Astrocyte (in vitro differentiated cells and primary cell): ENCODE data around the gene APOA5. TPM values are rescaled to one million over a fixed set of nuclear protein-coding genes. Genes with fewer than 3 reads are reported as not detected.
A peak's percentile ranks its signal among the peaks of the same experiment; 100 is the strongest.

ENCODE experiments used
- DNase-seq: peaks from one replicate; pipeline ENCODE4 v3.0.0-alpha.2; 2010; ENCODE audit warnings: low read depth
- FAIRE-seq: peaks from 2 replicates; lab custom pipeline; 2011; peaks lifted over from hg19 to GRCh38; lab: Jason Lieb, UNC
- H2AFZ ChIP-seq: 2 replicates; pipeline ENCODE4 v1.6.0; 2012; ENCODE audit warnings: low read depth, low read length, inconsistent platforms
- H3K27ac ChIP-seq: 2 replicates; pipeline ENCODE4 v1.5.1; 2011; ENCODE audit warnings: low read depth, low read length, inconsistent platforms
- H3K27me3 ChIP-seq: 2 replicates; pipeline ENCODE4 v1.6.0; 2011; ENCODE audit warnings: low read length, inconsistent platforms; ENCODE audit not compliant: insufficient read depth
- H3K36me3 ChIP-seq: 2 replicates; pipeline ENCODE4 v1.5.1; 2011; ENCODE audit warnings: low read length, inconsistent platforms; ENCODE audit not compliant: insufficient read depth
- H3K4me1 ChIP-seq: 2 replicates; pipeline ENCODE4 v1.5.1; 2011; ENCODE audit warnings: low read length, inconsistent platforms; ENCODE audit not compliant: insufficient read depth
- H3K4me2 ChIP-seq: 2 replicates; pipeline ENCODE4 v1.6.0; 2012; ENCODE audit warnings: low read length, inconsistent platforms
- H3K4me3 ChIP-seq: 2 replicates; pipeline ENCODE4 v1.5.1; 2011; ENCODE audit warnings: low read depth, mild to moderate bottlenecking, low read length, inconsistent platforms; ENCODE audit not compliant: insufficient read depth
- H3K79me2 ChIP-seq: 2 replicates; pipeline ENCODE4 v1.6.0; 2012; ENCODE audit warnings: mild to moderate bottlenecking, low read length, inconsistent platforms; ENCODE audit not compliant: insufficient read depth
- H3K9ac ChIP-seq: 2 replicates; pipeline ENCODE4 v1.6.0; 2012; ENCODE audit warnings: mild to moderate bottlenecking, low read length, inconsistent platforms
- H3K9me3 ChIP-seq: 2 replicates; pipeline ENCODE4 v1.5.1; 2012; ENCODE audit warnings: low read depth, mild to moderate bottlenecking, low read length, inconsistent platforms; ENCODE audit not compliant: insufficient read depth
- H4K20me1 ChIP-seq: 2 replicates; pipeline ENCODE4 v1.6.0; 2012; ENCODE audit warnings: low read length, inconsistent platforms; ENCODE audit not compliant: insufficient read depth
- H3K27ac Mint-ChIP-seq: one replicate; pipeline ENCODE4 v1.8.0; 2021; ENCODE audit warnings: mild to moderate bottlenecking, mixed read lengths; ENCODE audit not compliant: unreplicated experiment
- H3K27me3 Mint-ChIP-seq: one replicate; pipeline ENCODE4 v1.8.0; 2021; ENCODE audit warnings: low read depth, mixed read lengths; ENCODE audit not compliant: unreplicated experiment
- H3K36me3 Mint-ChIP-seq: one replicate; pipeline ENCODE4 v1.8.0; 2021; ENCODE audit warnings: low read depth, mixed read lengths; ENCODE audit not compliant: unreplicated experiment
- H3K4me1 Mint-ChIP-seq: one replicate; pipeline ENCODE4 v1.8.0; 2021; ENCODE audit warnings: low read depth, mixed read lengths; ENCODE audit not compliant: unreplicated experiment
- H3K4me3 Mint-ChIP-seq: one replicate; pipeline ENCODE4 v1.8.0; 2021; ENCODE audit warnings: mild to moderate bottlenecking, moderate library complexity, mixed read lengths; ENCODE audit not compliant: unreplicated experiment
- H3K9me3 Mint-ChIP-seq: one replicate; pipeline ENCODE4 v1.8.0; 2021; ENCODE audit warnings: mild to moderate bottlenecking, mixed read lengths; ENCODE audit not compliant: unreplicated experiment
- CTCF ChIP-seq: IDR thresholded peaks from 2 replicates; pipeline ENCODE4 v1.5.1; 2011; ENCODE audit warnings: low read depth, mild to moderate bottlenecking, inconsistent platforms, low read length, moderate library complexity; ENCODE audit not compliant: insufficient read depth
- EZH2 ChIP-seq: IDR thresholded peaks from 2 replicates; pipeline ENCODE4 v1.6.1; 2012; ENCODE audit warnings: mild to moderate bottlenecking, low read length, inconsistent platforms; ENCODE audit not compliant: insufficient read depth
- total RNA-seq: library from RNA; stranded (reverse); gene quantifications from 2 replicates; pipeline ENCODE4 v1.2.1, GENCODE V29; 2021

The APOA5 gene
- total RNA-seq, 1 donor from 2014 or later = not detected

GRCh38 chr11:116826751-116827431 lies 35.2 kb upstream of the APOA5 start:
- Histone ChIP-seq H3K4me3 (no peak overlapping the region), H3K4me1 (no peaks in the 10 kb centered on the region), H3K27me3 (no peaks in the 10 kb centered on the region), H3K36me3 (no peaks in the 10 kb centered on the region), H3K79me2 (no peaks in the 10 kb centered on the region), H3K4me2 (no peak overlapping the region), H3K9me3 (no peaks in the 10 kb centered on the region), H4K20me1 (no peaks in the 10 kb centered on the region), H3K27ac (no peak overlapping the region), H3K9ac (no peak overlapping the region), H2AFZ (no peak overlapping the region)
- no peaks in the 10 kb centered on the region for H3K9me3 Mint-ChIP-seq
- H3K4me1 Mint-ChIP-seq = no peaks in the 10 kb centered on the region
- H3K36me3 Mint-ChIP-seq = peaks cover 2% of the 10 kb centered on the region
- H3K27ac Mint-ChIP-seq = no peak overlapping the region
- no peak for DNase-seq
- TF ChIP-seq CTCF = no peak
- TF ChIP-seq EZH2 = no peak
- no peak overlapping the region for H3K4me3 Mint-ChIP-seq
- no peak for FAIRE-seq
- H3K27me3 Mint-ChIP-seq = peaks cover 17% of the 10 kb centered on the region

DNA sequence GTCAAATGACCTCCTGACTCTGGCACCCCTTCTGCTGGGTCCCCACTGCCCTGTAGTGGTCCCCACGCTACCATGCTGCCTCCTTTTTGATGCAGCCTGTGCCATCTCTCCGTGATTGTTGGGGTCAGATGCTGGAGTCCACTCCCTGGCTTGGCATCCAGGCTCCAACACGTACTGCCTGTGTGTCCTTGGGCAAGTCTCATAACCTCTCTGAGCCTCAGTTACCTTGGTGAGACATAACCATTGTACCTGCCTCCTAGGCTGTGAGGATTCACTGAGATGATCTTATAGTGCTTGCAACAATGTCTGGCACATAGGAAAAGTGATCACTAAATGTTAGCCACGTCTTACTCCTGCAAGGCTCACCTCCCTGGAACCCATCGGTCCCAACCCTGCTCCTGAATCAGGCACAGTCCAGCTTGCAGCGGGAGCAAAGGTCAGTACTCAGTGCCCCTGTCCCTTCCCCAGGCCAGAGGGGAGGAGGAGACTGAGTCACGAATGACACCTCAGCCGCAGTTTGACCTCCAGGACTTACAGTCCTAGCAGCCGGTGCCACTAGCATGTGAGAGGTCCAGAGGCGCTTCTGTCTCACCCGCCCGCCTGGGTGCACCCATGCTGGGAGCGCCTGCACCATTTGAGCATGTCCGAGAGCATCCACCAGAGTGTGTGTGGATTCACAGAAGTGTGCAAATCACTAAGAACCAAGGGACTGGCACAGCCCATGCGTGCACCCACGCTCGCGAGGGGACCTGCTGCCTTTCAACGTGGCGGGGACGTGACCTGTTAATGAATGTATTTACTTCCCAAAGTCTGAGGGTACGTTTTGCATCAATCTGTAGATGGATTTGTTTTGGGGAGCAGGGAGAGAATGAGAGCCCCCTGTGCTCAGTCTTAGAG lies 34.4 kb upstream of the APOA5 start:
- H3K36me3 ChIP-seq = no peaks in the 10 kb centered on the region
- Mint-ChIP-seq H3K4me1 (no peaks in the 10 kb centered on the region), H3K27ac (peak overlapping the region; percentile 34), H3K27me3 (peaks cover 20% of the 10 kb centered on the region), H3K36me3 (peaks cover 2% of the 10 kb centered on the region), H3K4me3 (no peak overlapping the region), H3K9me3 (no peaks in the 10 kb centered on the region)
- no peaks in the 10 kb centered on the region for H4K20me1 ChIP-seq
- FAIRE-seq = no peak
- H3K4me3 ChIP-seq = no peak overlapping the region
- H3K4me2 ChIP-seq = no peak overlapping the region
- no peaks in the 10 kb centered on the region for H3K9me3 ChIP-seq
- no peak overlapping the region for H2AFZ ChIP-seq
- no peaks in the 10 kb centered on the region for H3K27me3 ChIP-seq
- H3K79me2 ChIP-seq = no peaks in the 10 kb centered on the region
- no peak overlapping the region for H3K9ac ChIP-seq
- H3K4me1 ChIP-seq = no peaks in the 10 kb centered on the region
- TF ChIP-seq EZH2 (no peak), CTCF (no peak)
- no peak for DNase-seq
- no peak overlapping the region for H3K27ac ChIP-seq
